HepG2 (cell line): ENCODE data around the gene SINHCAF. TPM values are rescaled to one million over a fixed set of nuclear protein-coding genes. Genes with fewer than 3 reads are reported as not detected.

ENCODE experiments used
- ATAC-seq: fragments of 200-7000 bp; cut with Tn5 transposase; 3 replicates; pipeline ENCODE4 v1.9.1; 2020; ENCODE audit warnings: mild to moderate bottlenecking, moderate library complexity
- BruUV-seq: library from RNA; stranded (reverse); fragments of 400-500 nt; replicated peaks from 2 replicates; lab custom pipeline; 2021; lab: Mats Ljungman, UMichigan
- CTCF ChIA-PET: fragments of 300-600 bp; formaldehyde crosslinking; extraction: SDS; loops from one replicate; lab custom pipeline; 2021; ENCODE audit warnings: low total read pairs, inconsistent platforms, low intra/inter-chr PET ratio; lab: Yijun Ruan, JAX
- POLR2A ChIA-PET: fragments of 350-600 bp; sonication (Branson Sonifier 250); formaldehyde crosslinking; loops from one replicate; lab custom pipeline; 2020; ENCODE audit warnings: antibody characterized with exemption, inconsistent platforms; lab: Yijun Ruan, JAX
- DNase-seq: peaks from one replicate; pipeline ENCODE4 v3.0.0-alpha.2; 2015; ENCODE audit warnings: low spot score
- FAIRE-seq: peaks from 3 replicates; lab custom pipeline; 2011; peaks lifted over from hg19 to GRCh38; lab: Jason Lieb, UNC
- H2AFZ ChIP-seq: one replicate; pipeline ENCODE4 v1.6.1; 2011; ENCODE audit warnings: low read length, inconsistent platforms
- H3K27ac ChIP-seq: fragments of 300-600 bp; 3 replicates; pipeline ENCODE4 v1.8.0; 2011; ENCODE audit warnings: mixed run types, mild to moderate bottlenecking, mixed read lengths, low read length, inconsistent platforms; ENCODE audit not compliant: insufficient read depth; ENCODE audit errors: extremely low read length
- H3K27me3 ChIP-seq, 2 experiments: fragments of 200-600 bp in 1 of 2; 2 replicates in 1 of 2; 3 replicates in 1 of 2; pipeline versions ENCODE4 v1.6.0 to v1.8.0; 2011; ENCODE audit warnings: low read length in 2 of 2, mild to moderate bottlenecking in 2 of 2, moderate library complexity in 2 of 2, inconsistent platforms in 1 of 2; ENCODE audit not compliant: insufficient read depth in 2 of 2, control insufficient read depth in 1 of 2
- H3K36me3 ChIP-seq, 2 experiments: fragments of 200-600 bp in 1 of 2; replicated peaks in 1 of 2; 2 replicates in 1 of 2; 3 replicates in 1 of 2; pipeline versions ENCODE4 v1.5.1 to v1.8.0; 2011; ENCODE audit warnings: low read length in 2 of 2, inconsistent platforms in 1 of 2; ENCODE audit not compliant: insufficient read depth in 2 of 2, control insufficient read depth in 1 of 2
- H3K4me1 ChIP-seq: 2 replicates; pipeline ENCODE4 v1.5.1; 2012; ENCODE audit warnings: low read length, inconsistent platforms; ENCODE audit not compliant: insufficient read depth
- H3K4me2 ChIP-seq: 2 replicates; pipeline ENCODE4 v1.6.0; 2011; ENCODE audit warnings: low read depth, low read length, inconsistent platforms
- H3K4me3 ChIP-seq, 3 experiments: fragments of 200-600 bp in 1 of 3; sonication (generic), shearing (Covaris generic) in 1 of 3; replicated peaks in 1 of 3; 2 replicates each; pipeline ENCODE4 v1.5.1; 2011 to 2016; ENCODE audit warnings: low read length in 3 of 3, inconsistent platforms in 2 of 3, low read depth in 2 of 3, mild to moderate bottlenecking in 2 of 3, control low read depth in 1 of 3, mixed read lengths in 1 of 3; ENCODE audit not compliant: insufficient read depth in 1 of 3
- H3K79me2 ChIP-seq: one replicate; pipeline ENCODE4 v1.6.1; 2011; ENCODE audit warnings: low read length, inconsistent platforms; ENCODE audit not compliant: insufficient read depth
- H3K9ac ChIP-seq: 2 replicates; pipeline ENCODE4 v1.6.0; 2011; ENCODE audit warnings: mild to moderate bottlenecking, low read depth, low read length, inconsistent platforms; ENCODE audit not compliant: insufficient read depth
- H3K9me3 ChIP-seq: 2 replicates; pipeline ENCODE4 v1.5.1; 2012; ENCODE audit warnings: mild to moderate bottlenecking, low read length
- H4K20me1 ChIP-seq: 2 replicates; pipeline ENCODE4 v1.6.0; 2011; ENCODE audit warnings: inconsistent platforms, mild to moderate bottlenecking, low read length, moderate library complexity; ENCODE audit not compliant: insufficient read depth
- ATF1 ChIP-seq: IDR thresholded peaks from 2 replicates; pipeline ENCODE4 v1.6.1; 2016; ENCODE audit warnings: mild to moderate bottlenecking, control low read depth
- BCL6 ChIP-seq: IDR thresholded peaks from 2 replicates; pipeline ENCODE4 v1.6.1; 2016; ENCODE audit warnings: missing genetic modification reagents, missing compliant biosample characterization
- GPBP1L1 ChIP-seq: sonication (generic); formaldehyde crosslinking; IDR thresholded peaks from 2 replicates; pipeline ENCODE4 v1.5.0; 2020; ENCODE audit warnings: mild to moderate bottlenecking, missing genetic modification reagents
- MXI1 ChIP-seq: IDR thresholded peaks from 3 replicates; pipeline ENCODE4 v1.6.1; 2012; ENCODE audit warnings: low read depth, low read length, inconsistent platforms, borderline replicate concordance
- NBN ChIP-seq: fragments of 450-650 bp; conservative IDR thresholded peaks from 2 replicates; pipeline ENCODE4 v1.6.1; 2017
- SIN3B ChIP-seq: fragments of 150-350 bp; IDR thresholded peaks from 2 replicates; pipeline ENCODE4 v1.6.1; 2014; ENCODE audit warnings: low read length
- SOX13 ChIP-seq, 3 experiments: fragments of 450-650 bp in 1 of 3; sonication (generic) in 1 of 3; formaldehyde crosslinking in 1 of 3; IDR thresholded peaks in 2 of 3; conservative IDR thresholded peaks in 1 of 3; 2 replicates each; pipeline versions ENCODE4 v1.5.0 to v1.6.1; 2016 to 2020; ENCODE audit warnings: antibody characterized with exemption in 1 of 3, mild to moderate bottlenecking in 1 of 3, missing compliant biosample characterization in 1 of 3, missing genetic modification reagents in 1 of 3, moderate library complexity in 1 of 3
- SP2 ChIP-seq: sonication (generic); formaldehyde crosslinking; IDR thresholded peaks from 2 replicates; pipeline ENCODE4 v1.5.1; 2020; ENCODE audit warnings: mild to moderate bottlenecking, missing genetic modification reagents
- ZBTB14 ChIP-seq: sonication (generic); formaldehyde crosslinking; IDR thresholded peaks from 2 replicates; pipeline ENCODE4 v1.4.0; 2020; ENCODE audit warnings: missing genetic modification reagents
- ZNF17 ChIP-seq: sonication (generic); formaldehyde crosslinking; IDR thresholded peaks from 2 replicates; pipeline ENCODE4 v1.5.0; 2020; ENCODE audit warnings: mild to moderate bottlenecking, missing genetic modification reagents
- ZNF331 ChIP-seq: sonication (generic); formaldehyde crosslinking; IDR thresholded peaks from 2 replicates; pipeline ENCODE4 v1.4.0; 2020; ENCODE audit warnings: missing genetic modification reagents
- ZNF749 ChIP-seq: sonication (generic); formaldehyde crosslinking; IDR thresholded peaks from 2 replicates; pipeline ENCODE4 v1.8.0; 2022; ENCODE audit warnings: mild to moderate bottlenecking, missing genetic modification reagents, moderate library complexity, borderline replicate concordance
- ZSCAN12 ChIP-seq: sonication (generic); formaldehyde crosslinking; IDR thresholded peaks from 2 replicates; pipeline ENCODE4 v1.9.0; 2021; ENCODE audit warnings: mild to moderate bottlenecking, missing genetic modification reagents
- WGBS: methylation state at CpG from one replicate; pipeline ENCODE4 v1.1.6; 2017; ENCODE audit warnings: low lambda C conversion rate; 5-methylcytosine and 5-hydroxymethylcytosine counted together
- in situ Hi-C: cut with HindIII; loops from 2 replicates; pipeline ENCODE4 v1.10.0; 2017; ENCODE audit warnings: low pct_unique_long_range_greater_than_20kb; ENCODE audit not compliant: extremely low pct_ligation_motif_present
- intact Hi-C: fragments of 100-400 bp; cut with micrococcal nuclease; formaldehyde crosslinking; loops from one replicate; pipeline ENCODE4 v1.10.0; 2022; ENCODE audit not compliant: unreplicated experiment
- polyA plus RNA-seq, 8 experiments: library from polyadenylated mRNA; depleted of rRNA in 3 of 8; stranded (reverse) in 7 of 8; unstranded in 1 of 8; fragments of >200 nt; fragmentation: Illumina TruSeq in 4 of 8; extraction: Trizol in 4 of 8; gene quantifications; 2 replicates each; pipeline versions ENCODE4 v1.2.1 to v1.2.3, GENCODE V29; 2011 to 2016; ENCODE audit warnings: low read depth in 4 of 8, missing spikeins in 1 of 8, mixed read lengths in 1 of 8; ENCODE audit not compliant: insufficient read depth in 1 of 8
- total RNA-seq, 5 experiments: library from RNA; depleted of rRNA; stranded (reverse); fragments of >200 nt; fragmentation: Illumina TruSeq; extraction: Trizol; gene quantifications; 2 replicates each; pipeline ENCODE4 v1.2.3, GENCODE V29; 2016; ENCODE audit warnings: low read depth in 1 of 5
- TF ChIP-seq, protein P1 (sequence below): fragments of 450-650 bp; IDR thresholded peaks from 2 replicates; pipeline ENCODE4 v1.6.1; 2016

SINHCAF gene
- total and polyA plus RNA-seq, 2 of the 13 experiments (the other 11 are each of a cell fraction or from before 2014, with no cell fraction given), result 54.6 to 97.8 TPM

- H3K9me3 ChIP-seq, result no peaks in the 10 kb centered on the region
- FAIRE-seq (no peak), DNase-seq (no peak), ATAC-seq (no peak)
- BruUV-seq, result no TSS peak
- no peak for TF ChIP-seq SP2 (CRISPR knock-in tag)
- TF ChIP-seq, protein P1, sequence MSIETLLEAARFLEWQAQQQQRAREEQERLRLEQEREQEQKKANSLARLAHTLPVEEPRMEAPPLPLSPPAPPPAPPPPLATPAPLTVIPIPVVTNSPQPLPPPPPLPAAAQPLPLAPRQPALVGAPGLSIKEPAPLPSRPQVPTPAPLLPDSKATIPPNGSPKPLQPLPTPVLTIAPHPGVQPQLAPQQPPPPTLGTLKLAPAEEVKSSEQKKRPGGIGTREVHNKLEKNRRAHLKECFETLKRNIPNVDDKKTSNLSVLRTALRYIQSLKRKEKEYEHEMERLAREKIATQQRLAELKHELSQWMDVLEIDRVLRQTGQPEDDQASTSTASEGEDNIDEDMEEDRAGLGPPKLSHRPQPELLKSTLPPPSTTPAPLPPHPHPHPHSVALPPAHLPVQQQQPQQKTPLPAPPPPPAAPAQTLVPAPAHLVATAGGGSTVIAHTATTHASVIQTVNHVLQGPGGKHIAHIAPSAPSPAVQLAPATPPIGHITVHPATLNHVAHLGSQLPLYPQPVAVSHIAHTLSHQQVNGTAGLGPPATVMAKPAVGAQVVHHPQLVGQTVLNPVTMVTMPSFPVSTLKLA, result no peak
- no peak for TF ChIP-seq ATF1 (CRISPR knock-in tag)
- no peak for TF ChIP-seq ZNF749 (CRISPR knock-in tag)
- TF ChIP-seq SIN3B, result no peak
- no peak for TF ChIP-seq ZNF17 (CRISPR knock-in tag)
- TF ChIP-seq ZNF331 (CRISPR knock-in tag), result no peak
- TF ChIP-seq ZBTB14 (CRISPR knock-in tag), result no peak
- no peak for TF ChIP-seq ZSCAN12 (CRISPR knock-in tag)
- TF ChIP-seq NBN, result no peak
- TF ChIP-seq MXI1, result no peak
- TF ChIP-seq GPBP1L1, result no peak
- TF ChIP-seq SOX13 (IDR thresholded peaks at IDR 0.05), result no peak
- TF ChIP-seq SOX13 (CRISPR knock-in tag; conservative IDR thresholded peaks at IDR 0.05 in 1 of 2, IDR thresholded peaks at IDR 0.05 in 1 of 2), result no peak
- no peak for TF ChIP-seq BCL6
- ChIA-PET CTCF (no interaction called here), POLR2A (no interaction called here)
- 68% methylated on average over 1 of the region's 1 CpG for WGBS
- H3K27ac ChIP-seq, result no peak overlapping the region
- no peaks in the 10 kb centered on the region; a peak in 1 of 5 replicates for H3K27me3 ChIP-seq
- no peak overlapping the region; a peak in 1 of 6 replicates for H3K4me3 ChIP-seq
- no peaks in the 10 kb centered on the region; a peak in 1 of 5 replicates for H3K36me3 ChIP-seq
- in situ Hi-C loops, result no loop called here
- no peak overlapping the region; the same call in 1 of the 2 replicates for H3K9ac ChIP-seq
- no peak overlapping the region for H2AFZ ChIP-seq
- peaks cover 68% of the 10 kb centered on the region for H3K4me1 ChIP-seq
- H3K79me2 ChIP-seq, result peaks cover 90% of the 10 kb centered on the region
- intact Hi-C loops, result no loop called here
- H4K20me1 ChIP-seq, result peaks cover 67% of the 10 kb centered on the region
- peak overlapping the region; percentile 91; the same call in 1 of the 2 replicates for H3K4me2 ChIP-seq
Observed at GRCh38 chr12:31321897-31322228, 4.1 kb downstream of the SINHCAF start.
